ENCODE results near the gene MYBL2. TPM values are rescaled to one million over a fixed set of nuclear protein-coding genes. Genes with fewer than 3 reads are reported as not detected.

The MYBL2 gene
- total RNA-seq, 1 donor from 2014 or later: 0.44 TPM

DNA sequence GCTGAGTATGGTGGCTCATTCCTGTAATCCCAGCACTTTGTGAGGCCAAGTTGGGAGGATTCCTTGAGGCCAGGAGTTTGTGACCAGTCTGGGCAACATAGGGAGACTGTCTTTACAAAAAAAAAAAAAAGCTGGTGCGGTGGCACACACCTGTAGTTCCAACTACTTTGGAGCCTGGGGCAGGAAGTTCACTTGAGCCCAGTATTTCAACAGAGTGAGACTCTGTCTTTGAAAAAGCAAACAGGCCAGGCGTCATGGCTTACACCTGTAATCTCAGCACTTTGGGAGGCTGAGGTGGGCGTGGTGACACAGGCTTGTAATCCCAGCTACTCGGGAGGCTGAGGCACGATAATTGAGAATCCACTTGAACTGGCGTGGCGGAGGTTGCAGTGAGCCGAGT is 28.7 kb downstream of the MYBL2 start:
- TF ChIP-seq, protein P1, sequence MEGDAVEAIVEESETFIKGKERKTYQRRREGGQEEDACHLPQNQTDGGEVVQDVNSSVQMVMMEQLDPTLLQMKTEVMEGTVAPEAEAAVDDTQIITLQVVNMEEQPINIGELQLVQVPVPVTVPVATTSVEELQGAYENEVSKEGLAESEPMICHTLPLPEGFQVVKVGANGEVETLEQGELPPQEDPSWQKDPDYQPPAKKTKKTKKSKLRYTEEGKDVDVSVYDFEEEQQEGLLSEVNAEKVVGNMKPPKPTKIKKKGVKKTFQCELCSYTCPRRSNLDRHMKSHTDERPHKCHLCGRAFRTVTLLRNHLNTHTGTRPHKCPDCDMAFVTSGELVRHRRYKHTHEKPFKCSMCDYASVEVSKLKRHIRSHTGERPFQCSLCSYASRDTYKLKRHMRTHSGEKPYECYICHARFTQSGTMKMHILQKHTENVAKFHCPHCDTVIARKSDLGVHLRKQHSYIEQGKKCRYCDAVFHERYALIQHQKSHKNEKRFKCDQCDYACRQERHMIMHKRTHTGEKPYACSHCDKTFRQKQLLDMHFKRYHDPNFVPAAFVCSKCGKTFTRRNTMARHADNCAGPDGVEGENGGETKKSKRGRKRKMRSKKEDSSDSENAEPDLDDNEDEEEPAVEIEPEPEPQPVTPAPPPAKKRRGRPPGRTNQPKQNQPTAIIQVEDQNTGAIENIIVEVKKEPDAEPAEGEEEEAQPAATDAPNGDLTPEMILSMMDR (IDR thresholded peaks at IDR 0.05; ENCODE audit: borderline replicate concordance): no peak
- Histone ChIP-seq H3K4me3 (no peak overlapping the region), H3K27ac (replicated peaks) (no peak overlapping the region), H3K27me3 (ENCODE audit: low read depth) (no peaks in the 10 kb centered on the region), H3K9me3 (replicated peaks) (no peaks in the 10 kb centered on the region), H3K36me3 (no peaks in the 10 kb centered on the region), H3K4me1 (no peaks in the 10 kb centered on the region)
- no peak for DNase-seq
- intact Hi-C loops (cut with micrococcal nuclease): no loop called here

DNA sequence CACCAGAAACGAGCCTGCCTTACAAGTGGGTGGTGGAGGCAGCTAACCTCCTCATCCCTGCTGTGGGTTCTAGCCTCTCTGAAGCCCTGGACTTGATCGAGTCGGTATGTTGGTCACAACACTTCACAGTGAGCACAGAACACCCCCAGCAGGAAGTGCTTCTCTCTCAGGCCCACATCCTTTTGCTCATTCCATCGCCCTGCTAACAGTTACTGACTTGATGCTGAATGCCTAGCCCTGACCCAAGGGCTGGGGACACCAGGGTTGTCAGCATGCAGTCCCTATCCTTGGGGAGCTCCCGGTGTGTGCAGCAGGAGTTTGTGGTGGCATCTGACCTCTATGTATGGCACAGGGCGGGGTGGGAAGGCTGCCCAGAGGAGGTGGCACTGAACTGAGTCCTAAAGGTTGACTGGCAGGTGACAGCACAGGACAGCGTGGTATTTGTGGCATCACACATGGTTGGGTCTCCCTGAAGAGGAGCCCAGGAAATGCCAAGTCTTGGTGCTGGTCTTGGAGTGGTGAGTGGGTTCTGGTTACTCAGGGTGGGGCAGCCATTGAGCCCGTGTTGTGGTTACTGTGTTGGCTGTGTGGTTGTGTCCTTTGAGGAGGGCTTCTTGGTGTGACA is 33.1 kb downstream of the MYBL2 start:
- intact Hi-C loops (cut with micrococcal nuclease): no loop called here
- TF ChIP-seq, protein P1 (IDR thresholded peaks at IDR 0.05; ENCODE audit: borderline replicate concordance): no peak
- no peak overlapping the region for H3K27ac ChIP-seq (replicated peaks)
- H3K4me3 ChIP-seq: no peak overlapping the region
- no peak for DNase-seq
- no peaks in the 10 kb centered on the region for H3K36me3 ChIP-seq
- no peaks in the 10 kb centered on the region for H3K9me3 ChIP-seq (replicated peaks)
- H3K27me3 ChIP-seq (ENCODE audit: low read depth): no peaks in the 10 kb centered on the region
- no peaks in the 10 kb centered on the region for H3K4me1 ChIP-seq

DNA sequence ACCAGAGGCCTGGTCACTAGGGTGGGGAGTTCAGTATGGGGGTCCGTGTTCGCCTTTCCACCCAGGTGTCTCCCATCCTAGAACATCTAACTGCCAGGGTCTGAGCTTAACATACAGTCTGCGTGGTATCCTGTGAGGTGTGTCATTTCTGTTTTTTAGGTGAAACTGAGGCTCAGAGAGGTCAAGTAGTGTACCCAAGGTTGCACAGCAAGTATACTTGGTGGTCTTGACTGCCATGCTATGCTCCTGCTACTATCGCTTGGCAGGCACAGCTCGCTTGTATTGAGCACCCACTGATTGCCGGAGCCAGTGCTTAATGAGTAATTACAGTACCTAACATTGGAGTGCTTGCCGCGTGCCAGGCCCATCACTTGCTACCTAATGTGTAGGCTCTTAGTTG is 33.7 kb downstream of the MYBL2 start:
- Histone ChIP-seq H3K9me3 (replicated peaks) (no peaks in the 10 kb centered on the region), H3K36me3 (no peaks in the 10 kb centered on the region), H3K4me3 (no peak overlapping the region), H3K27ac (replicated peaks) (no peak overlapping the region), H3K27me3 (ENCODE audit: low read depth) (no peaks in the 10 kb centered on the region), H3K4me1 (no peaks in the 10 kb centered on the region)
- no peak for DNase-seq
- TF ChIP-seq, protein P1 (IDR thresholded peaks at IDR 0.05; ENCODE audit: borderline replicate concordance): no peak
- intact Hi-C loops (cut with micrococcal nuclease): no loop called here

DNA sequence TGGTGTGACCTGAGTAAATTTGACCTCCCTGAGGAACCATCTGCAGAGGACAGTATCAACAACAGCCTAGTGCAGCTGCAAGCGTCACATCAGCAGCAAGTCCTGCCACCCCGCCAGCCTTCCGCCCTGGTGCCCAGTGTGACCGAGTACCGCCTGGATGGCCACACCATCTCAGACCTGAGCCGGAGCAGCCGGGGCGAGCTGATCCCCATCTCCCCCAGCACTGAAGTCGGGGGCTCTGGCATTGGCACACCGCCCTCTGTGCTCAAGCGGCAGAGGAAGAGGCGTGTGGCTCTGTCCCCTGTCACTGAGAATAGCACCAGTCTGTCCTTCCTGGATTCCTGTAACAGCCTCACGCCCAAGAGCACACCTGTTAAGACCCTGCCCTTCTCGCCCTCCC is 35.6 kb downstream of the MYBL2 start:
- H3K36me3 ChIP-seq: no peaks in the 10 kb centered on the region
- no peak overlapping the region for H3K27ac ChIP-seq (replicated peaks)
- DNase-seq: no peak
- H3K4me3 ChIP-seq: no peak overlapping the region
- intact Hi-C loops (cut with micrococcal nuclease): no loop called here
- TF ChIP-seq, protein P1 (IDR thresholded peaks at IDR 0.05; ENCODE audit: borderline replicate concordance): no peak
- no peaks in the 10 kb centered on the region for H3K9me3 ChIP-seq (replicated peaks)
- H3K27me3 ChIP-seq (ENCODE audit: low read depth): no peaks in the 10 kb centered on the region
- no peaks in the 10 kb centered on the region for H3K4me1 ChIP-seq

DNA sequence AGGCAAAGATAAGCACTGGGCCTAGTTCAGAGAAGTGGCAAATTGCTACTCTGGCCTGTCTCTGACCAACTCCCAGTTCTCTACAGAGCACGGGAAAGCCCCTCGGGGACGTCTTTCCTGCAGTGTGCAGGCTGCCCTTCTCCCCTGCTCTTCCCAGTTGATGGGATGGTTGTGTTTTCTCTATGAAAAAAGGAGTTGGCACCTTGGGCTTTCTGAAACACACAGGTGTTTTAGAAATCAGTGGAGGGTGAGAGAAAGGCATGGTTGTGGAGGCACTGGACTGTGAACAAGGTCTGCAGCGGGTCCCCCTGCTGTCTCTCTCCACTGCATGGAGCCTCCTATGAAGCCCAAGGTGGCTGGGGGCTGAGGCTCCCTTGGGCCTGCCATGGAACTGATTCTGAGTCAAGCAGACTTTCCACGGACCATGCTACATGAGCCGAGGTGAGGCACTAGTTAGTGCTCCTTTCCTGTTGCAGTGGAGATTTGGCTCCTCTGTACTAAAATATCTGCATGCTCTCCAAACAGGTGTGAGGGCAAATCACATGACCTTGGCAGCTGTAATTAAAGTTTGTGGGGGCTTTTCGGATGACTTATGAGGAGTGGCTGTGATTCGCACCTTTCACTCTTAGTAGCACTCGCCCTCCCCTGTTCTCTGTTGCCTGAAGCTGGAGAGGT is 43.6 kb downstream of the MYBL2 start:
- no peaks in the 10 kb centered on the region for H3K9me3 ChIP-seq (replicated peaks)
- no peaks in the 10 kb centered on the region for H3K36me3 ChIP-seq
- TF ChIP-seq, protein P1 (IDR thresholded peaks at IDR 0.05; ENCODE audit: borderline replicate concordance): no peak
- DNase-seq: no peak
- H3K4me1 ChIP-seq: no peaks in the 10 kb centered on the region
- H3K27ac ChIP-seq (replicated peaks): no peak overlapping the region
- H3K27me3 ChIP-seq (ENCODE audit: low read depth): no peaks in the 10 kb centered on the region
- intact Hi-C loops (cut with micrococcal nuclease): no loop called here
- no peak overlapping the region for H3K4me3 ChIP-seq

Measured in left ventricle myocardium inferior (tissue), 1 donor.